KMS-11 (cell line): Measurements from ENCODE around the gene TMEM170B.

Experiments used
- H2AFZ ChIP-seq: fragments of 200-600 bp; sonication (generic); 2 replicates; pipeline ENCODE4 v1.6.1; 2016; ENCODE audit warnings: antibody characterized with exemption, mixed run types, low read depth
- H3K27ac ChIP-seq: fragments of 200-600 bp; sonication (generic); 2 replicates; pipeline ENCODE4 v1.6.1; 2016; ENCODE audit warnings: mild to moderate bottlenecking, mixed run types
- H3K27me3 ChIP-seq: fragments of 200-600 bp; sonication (generic); 2 replicates; pipeline ENCODE4 v1.6.1; 2017; ENCODE audit warnings: mild to moderate bottlenecking, low read depth, mixed run types, moderate library complexity; ENCODE audit not compliant: insufficient read depth
- H3K36me3 ChIP-seq: fragments of 200-600 bp; sonication (generic); 2 replicates; pipeline ENCODE4 v1.6.1; 2017; ENCODE audit warnings: mild to moderate bottlenecking, mixed run types; ENCODE audit not compliant: insufficient read depth
- H3K4me1 ChIP-seq: fragments of 200-600 bp; sonication (generic); 2 replicates; pipeline ENCODE4 v1.6.1; 2016; ENCODE audit warnings: mild to moderate bottlenecking, low read depth, mixed run types; ENCODE audit not compliant: poor library complexity, severe bottlenecking
- H3K4me2 ChIP-seq: fragments of 200-600 bp; sonication (generic); 2 replicates; pipeline ENCODE4 v1.7.0; 2016; ENCODE audit warnings: mild to moderate bottlenecking, mixed run types
- H3K4me3 ChIP-seq: fragments of 200-600 bp; sonication (generic); IDR thresholded peaks from 2 replicates; pipeline ENCODE4 v1.6.1; 2017; ENCODE audit warnings: low read depth, low read length, mixed read lengths; ENCODE audit not compliant: insufficient read depth
- H3K79me2 ChIP-seq: fragments of 200-600 bp; sonication (generic); 2 replicates; pipeline ENCODE4 v1.6.1; 2016; ENCODE audit warnings: low read depth, mixed run types; ENCODE audit not compliant: insufficient read depth
- H3K9ac ChIP-seq: fragments of 200-600 bp; sonication (generic); 2 replicates; pipeline ENCODE4 v1.6.1; 2016; ENCODE audit warnings: mild to moderate bottlenecking, mixed run types
- H4K20me1 ChIP-seq: fragments of 200-600 bp; sonication (generic); 2 replicates; pipeline ENCODE4 v1.6.1; 2016; ENCODE audit warnings: mild to moderate bottlenecking, mixed run types; ENCODE audit not compliant: insufficient read depth
- CTCF ChIP-seq: fragments of 200-600 bp; sonication (generic); conservative IDR thresholded peaks from 2 replicates; pipeline ENCODE4 v1.6.1; 2017; ENCODE audit warnings: low read depth, mild to moderate bottlenecking, antibody characterized with exemption, low read length, moderate library complexity, mixed read lengths

Gene TMEM170B

GRCh38 chr6:11563793-11564192 is 26.2 kb downstream of the TMEM170B start:
- H3K27me3 ChIP-seq, result no peaks in the 10 kb centered on the region
- H3K27ac ChIP-seq, result no peak overlapping the region
- H3K9ac ChIP-seq, result no peak overlapping the region
- no peaks in the 10 kb centered on the region for H3K36me3 ChIP-seq
- no peak overlapping the region for H2AFZ ChIP-seq
- no peak overlapping the region for H3K4me2 ChIP-seq
- no peaks in the 10 kb centered on the region for H3K79me2 ChIP-seq
- no peak overlapping the region for H3K4me3 ChIP-seq
- H4K20me1 ChIP-seq, result no peaks in the 10 kb centered on the region
- H3K4me1 ChIP-seq, result no peaks in the 10 kb centered on the region
- TF ChIP-seq CTCF, result no peak

GRCh38 chr6:11566609-11567008 is 29.1 kb downstream of the TMEM170B start:
- Histone ChIP-seq H3K27me3 (no peaks in the 10 kb centered on the region), H3K4me2 (no peak overlapping the region), H3K4me1 (no peaks in the 10 kb centered on the region), H3K9ac (no peak overlapping the region), H4K20me1 (no peaks in the 10 kb centered on the region), H3K36me3 (no peaks in the 10 kb centered on the region), H3K27ac (no peak overlapping the region), H3K4me3 (no peak overlapping the region), H3K79me2 (no peaks in the 10 kb centered on the region), H2AFZ (no peak overlapping the region)
- no peak for TF ChIP-seq CTCF

DNA sequence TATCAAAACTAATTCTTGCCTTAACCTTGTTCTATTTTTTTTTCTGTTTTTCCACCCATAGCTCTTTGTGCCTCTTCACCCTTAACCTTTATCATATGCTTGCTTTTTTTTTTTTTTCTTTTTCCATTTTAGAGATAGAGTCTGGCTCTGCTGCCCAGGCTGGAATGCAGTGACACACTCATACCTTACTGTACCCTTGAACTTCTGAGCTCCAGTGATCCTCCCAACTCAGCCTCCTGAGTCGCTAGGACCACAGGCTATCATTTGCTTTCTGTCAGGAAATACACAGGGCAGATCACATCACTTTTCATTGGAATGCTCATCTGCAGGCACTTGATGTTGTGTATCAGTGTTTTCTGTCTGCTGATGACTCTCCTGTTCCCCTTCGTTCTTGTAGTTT is 33.5 kb downstream of the TMEM170B start:
- no peaks in the 10 kb centered on the region for H3K4me1 ChIP-seq
- no peaks in the 10 kb centered on the region for H3K79me2 ChIP-seq
- no peaks in the 10 kb centered on the region for H4K20me1 ChIP-seq
- TF ChIP-seq CTCF, result no peak
- H3K36me3 ChIP-seq, result no peaks in the 10 kb centered on the region
- H3K27me3 ChIP-seq, result no peaks in the 10 kb centered on the region
- no peak overlapping the region for H2AFZ ChIP-seq
- no peak overlapping the region for H3K27ac ChIP-seq
- H3K4me2 ChIP-seq, result no peak overlapping the region
- H3K9ac ChIP-seq, result no peak overlapping the region
- no peak overlapping the region for H3K4me3 ChIP-seq

GRCh38 chr6:11575408-11576033 is 38.0 kb downstream of the TMEM170B start:
- no peak overlapping the region for H3K27ac ChIP-seq
- H3K4me3 ChIP-seq, result no peak overlapping the region
- H3K79me2 ChIP-seq, result no peaks in the 10 kb centered on the region
- H2AFZ ChIP-seq, result no peak overlapping the region
- peak; percentile 89 for TF ChIP-seq CTCF
- H3K4me2 ChIP-seq, result no peak overlapping the region
- H3K4me1 ChIP-seq, result no peaks in the 10 kb centered on the region
- no peaks in the 10 kb centered on the region for H4K20me1 ChIP-seq
- H3K27me3 ChIP-seq, result no peaks in the 10 kb centered on the region
- H3K9ac ChIP-seq, result no peak overlapping the region
- H3K36me3 ChIP-seq, result no peaks in the 10 kb centered on the region
